ENCODE data around the gene CYSLTR2. TPM values are rescaled to one million over a fixed set of nuclear protein-coding genes. Genes with fewer than 3 reads are reported as not detected.

CYSLTR2 gene
- total and polyA plus RNA-seq, 2 donors from 2014 or later: 1.2 to 1.4 TPM

- Histone ChIP-seq H3K9me3 (ENCODE audit: control insufficient read depth in 2 of 3, insufficient read depth in 1 of 3, low read length in 3 of 3) (no peaks in the 10 kb centered on the region), H3K4me3 (ENCODE audit: low read length in 3 of 3) (no peak overlapping the region), H3K9ac (ENCODE audit: low read length in 3 of 3) (no peak overlapping the region), H3K36me3 (ENCODE audit: control insufficient read depth in 2 of 3, insufficient read depth in 3 of 3, low read length in 3 of 3) (no peaks in the 10 kb centered on the region), H3K27ac (ENCODE audit: low read depth in 2 of 2, low read length in 2 of 2) (no peak overlapping the region), H3K4me1 (ENCODE audit: control insufficient read depth in 2 of 3, insufficient read depth in 2 of 3, low read depth in 1 of 3, low read length in 3 of 3) (no peaks in the 10 kb centered on the region), H3K27me3 (ENCODE audit: control insufficient read depth, insufficient read depth, low read length) (no peaks in the 10 kb centered on the region)
- no peak for TF ChIP-seq CTCF (IDR thresholded peaks at IDR 0.05; ENCODE audit: borderline replicate concordance, extremely low read depth, insufficient read depth)
- intact Hi-C loops (cut with DNase I): no loop called here
- FAIRE-seq (no peak), DNase-seq (no peak)
These were observed 80.1 kb downstream of the CYSLTR2 start for GRCh38 chr13:48733739-48734335.

GRCh38 chr13:48735571-48735970, 81.8 kb downstream of the CYSLTR2 start:
- Histone ChIP-seq H3K36me3 (ENCODE audit: control insufficient read depth in 2 of 3, insufficient read depth in 3 of 3, low read length in 3 of 3) (no peaks in the 10 kb centered on the region), H3K9ac (ENCODE audit: low read length in 3 of 3) (no peak overlapping the region), H3K27me3 (ENCODE audit: control insufficient read depth, insufficient read depth, low read length) (no peaks in the 10 kb centered on the region), H3K9me3 (ENCODE audit: control insufficient read depth in 2 of 3, insufficient read depth in 1 of 3, low read length in 3 of 3) (no peaks in the 10 kb centered on the region), H3K27ac (ENCODE audit: low read depth in 2 of 2, low read length in 2 of 2) (no peak overlapping the region), H3K4me1 (ENCODE audit: control insufficient read depth in 2 of 3, insufficient read depth in 2 of 3, low read depth in 1 of 3, low read length in 3 of 3) (no peaks in the 10 kb centered on the region), H3K4me3 (ENCODE audit: low read length in 3 of 3) (no peak overlapping the region)
- FAIRE-seq (no peak), DNase-seq (no peak)
- TF ChIP-seq CTCF (IDR thresholded peaks at IDR 0.05; ENCODE audit: borderline replicate concordance, extremely low read depth, insufficient read depth): no peak
- intact Hi-C loops (cut with DNase I): no loop called here

- H3K9ac ChIP-seq (ENCODE audit: low read length in 3 of 3): no peak overlapping the region
- no peaks in the 10 kb centered on the region for H3K4me1 ChIP-seq (ENCODE audit: control insufficient read depth in 2 of 3, insufficient read depth in 2 of 3, low read depth in 1 of 3, low read length in 3 of 3)
- no peaks in the 10 kb centered on the region for H3K36me3 ChIP-seq (ENCODE audit: control insufficient read depth in 2 of 3, insufficient read depth in 3 of 3, low read length in 3 of 3)
- H3K27ac ChIP-seq (ENCODE audit: low read depth in 2 of 2, low read length in 2 of 2): no peak overlapping the region
- FAIRE-seq (no peak), DNase-seq (no peak)
- TF ChIP-seq CTCF (IDR thresholded peaks at IDR 0.05; ENCODE audit: borderline replicate concordance, extremely low read depth, insufficient read depth): no peak
- no peaks in the 10 kb centered on the region for H3K27me3 ChIP-seq (ENCODE audit: control insufficient read depth, insufficient read depth, low read length)
- H3K4me3 ChIP-seq (ENCODE audit: low read length in 3 of 3): no peak overlapping the region
- intact Hi-C loops (cut with DNase I): no loop called here
- no peaks in the 10 kb centered on the region for H3K9me3 ChIP-seq (ENCODE audit: control insufficient read depth in 2 of 3, insufficient read depth in 1 of 3, low read length in 3 of 3)
These were observed 84.0 kb downstream of the CYSLTR2 start for GRCh38 chr13:48737689-48738088.

GRCh38 chr13:48738311-48738710, 84.6 kb downstream of the CYSLTR2 start:
- Histone ChIP-seq H3K9ac (ENCODE audit: low read length in 3 of 3) (no peak overlapping the region), H3K4me1 (ENCODE audit: control insufficient read depth in 2 of 3, insufficient read depth in 2 of 3, low read depth in 1 of 3, low read length in 3 of 3) (no peaks in the 10 kb centered on the region), H3K4me3 (ENCODE audit: low read length in 3 of 3) (no peak overlapping the region), H3K27ac (ENCODE audit: low read depth in 2 of 2, low read length in 2 of 2) (no peak overlapping the region), H3K27me3 (ENCODE audit: control insufficient read depth, insufficient read depth, low read length) (no peaks in the 10 kb centered on the region), H3K9me3 (ENCODE audit: control insufficient read depth in 2 of 3, insufficient read depth in 1 of 3, low read length in 3 of 3) (no peaks in the 10 kb centered on the region), H3K36me3 (ENCODE audit: control insufficient read depth in 2 of 3, insufficient read depth in 3 of 3, low read length in 3 of 3) (no peaks in the 10 kb centered on the region)
- TF ChIP-seq CTCF (IDR thresholded peaks at IDR 0.05; ENCODE audit: borderline replicate concordance, extremely low read depth, insufficient read depth): no peak
- intact Hi-C loops (cut with DNase I): no loop called here
- FAIRE-seq (no peak), DNase-seq (no peak)

Measured in kidney (tissue), 14 donors.